Loucy (cell line): ENCODE results near the gene SF3B2.

Experiments
- CTCF ChIP-seq: fragments of 200-600 bp; sonication (generic); conservative IDR thresholded peaks from 2 replicates; pipeline ENCODE4 v1.5.1; 2014; ENCODE audit warnings: mild to moderate bottlenecking, antibody characterized with exemption, low read length
- EZH2phosphoT487 ChIP-seq: fragments of 200-600 bp; IDR thresholded peaks from 2 replicates; pipeline ENCODE4 v1.6.1; 2018; ENCODE audit warnings: antibody characterized with exemption, mild to moderate bottlenecking, moderate library complexity, borderline replicate concordance

- no peak for TF ChIP-seq CTCF
- TF ChIP-seq EZH2phosphoT487 = no peak
Observed at GRCh38 chr11:66076561-66076960, 24.4 kb downstream of the SF3B2 start.
